Measurements from ENCODE around the gene ZNF367. TPM values are rescaled to one million over a fixed set of nuclear protein-coding genes. Genes with fewer than 3 reads are reported as not detected.
"Not testable (repeated sequence)": the region's sequence is repeated elsewhere in the genome, so short reads cannot be mapped to it uniquely, and the experiment has no call there.

Gene ZNF367
- total RNA-seq, 1 donor from 2014 or later, result 10.0 TPM

- no peak for DNase-seq (ENCODE audit: low read depth, low spot score)
Observed at GRCh38 chr9:96363175-96363967, 54.8 kb downstream of the ZNF367 start.

- not testable (repeated sequence) for DNase-seq (ENCODE audit: low read depth, low spot score)
Observed at GRCh38 chr9:96362119-96362518, 56.1 kb downstream of the ZNF367 start.

GRCh38 chr9:96361668-96362067 is 56.5 kb downstream of the ZNF367 start:
- DNase-seq (ENCODE audit: low read depth, low spot score), result no peak

- DNase-seq (ENCODE audit: low read depth, low spot score), result no peak
Observed at GRCh38 chr9:96360976-96361375, 57.2 kb downstream of the ZNF367 start.

GRCh38 chr9:96360523-96360922 is 57.6 kb downstream of the ZNF367 start:
- DNase-seq (ENCODE audit: low read depth, low spot score), result not testable (repeated sequence)

- DNase-seq (ENCODE audit: low read depth, low spot score), result no peak
Observed at GRCh38 chr9:96350866-96351265, 67.3 kb downstream of the ZNF367 start.

GRCh38 chr9:96348261-96348660 is 69.9 kb downstream of the ZNF367 start:
- DNase-seq (ENCODE audit: low read depth, low spot score), result no peak

- DNase-seq (ENCODE audit: low read depth, low spot score), result no peak
Observed at GRCh38 chr9:96345551-96345950, 72.6 kb downstream of the ZNF367 start.

- DNase-seq (ENCODE audit: low read depth, low spot score), result peak; percentile 93
Observed at GRCh38 chr9:96344458-96345180, 73.6 kb downstream of the ZNF367 start.

- DNase-seq (ENCODE audit: low read depth, low spot score), result no peak
Observed at GRCh38 chr9:96343515-96344360, 74.4 kb downstream of the ZNF367 start.

GRCh38 chr9:96342571-96343245 is 75.5 kb downstream of the ZNF367 start:
- DNase-seq (ENCODE audit: low read depth, low spot score), result no peak

GRCh38 chr9:96340707-96341106 is 77.5 kb downstream of the ZNF367 start:
- DNase-seq (ENCODE audit: low read depth, low spot score), result no peak

GRCh38 chr9:96338299-96338698 is 79.9 kb downstream of the ZNF367 start:
- no peak for DNase-seq (ENCODE audit: low read depth, low spot score)

Other genes starting within 250 kb of the ZNF367 start
- gene HSD17B3, start 116.2 kb downstream of the ZNF367 start, total RNA-seq, result not detected in 2 replicates
- 20.9 and 24.5 TPM in 2 replicates for gene SLC35D2, start 34.7 kb downstream of the ZNF367 start, total RNA-seq
- 8.9 and 9.8 TPM in 2 replicates for gene HABP4, start 31.8 kb upstream of the ZNF367 start, total RNA-seq
- 0.53 and 3.3 TPM in 2 replicates for gene CDC14B, start 201.5 kb upstream of the ZNF367 start, total RNA-seq
- gene PRXL2C, start 236.9 kb upstream of the ZNF367 start, total RNA-seq, result 22.9 and 25.1 TPM in 2 replicates